Mesodermal cell (in vitro differentiated cells): ENCODE data around the gene VPS26A.

Experiments
- H3K27ac ChIP-seq: 2 replicates; pipeline ENCODE4 v1.7.0; 2013; ENCODE audit warnings: mild to moderate bottlenecking, low read depth, low read length, moderate library complexity; ENCODE audit not compliant: severe bottlenecking
- H3K36me3 ChIP-seq: 2 replicates; pipeline ENCODE4 v1.7.1; 2013; ENCODE audit warnings: mild to moderate bottlenecking, low read length, moderate library complexity; ENCODE audit not compliant: control insufficient read depth, insufficient read depth
- H3K4me1 ChIP-seq: one replicate; pipeline ENCODE4 v1.7.1; 2013; ENCODE audit warnings: mild to moderate bottlenecking, low read length; ENCODE audit not compliant: insufficient read depth, control insufficient read depth, poor library complexity, severe bottlenecking
- H3K4me3 ChIP-seq: 2 replicates; pipeline ENCODE4 v1.7.0; 2013; ENCODE audit warnings: low read length, control low read depth, mild to moderate bottlenecking; ENCODE audit not compliant: insufficient read depth, poor library complexity, severe bottlenecking; ENCODE audit errors: extremely low read depth
- H3K9me3 ChIP-seq: 2 replicates; pipeline ENCODE4 v1.7.1; 2013; ENCODE audit warnings: mild to moderate bottlenecking, low read length, moderate library complexity; ENCODE audit not compliant: control insufficient read depth
- WGBS, 2 experiments: methylation state at CpG; one replicate each; pipeline ENCODE4 v1.1.5; 2013; ENCODE audit warnings: missing lambda C conversion rate in 2 of 2; ENCODE audit not compliant: insufficient coverage in 2 of 2; 5-methylcytosine and 5-hydroxymethylcytosine counted together

The VPS26A gene

GRCh38 chr10:69089638-69090599, 34.1 kb upstream of the VPS26A start:
- no peaks in the 10 kb centered on the region for H3K4me1 ChIP-seq
- H3K36me3 ChIP-seq = no peaks in the 10 kb centered on the region
- WGBS, 2 experiments = 81 to 84% methylated on average over 8 to 15 of the region's 16 CpGs
- no peak overlapping the region for H3K4me3 ChIP-seq
- no peak overlapping the region for H3K27ac ChIP-seq
- H3K9me3 ChIP-seq = no peaks in the 10 kb centered on the region

- H3K4me3 ChIP-seq = no peak overlapping the region
- 83 to 86% methylated on average over 1 of the region's 1 CpG for WGBS, 2 experiments
- H3K4me1 ChIP-seq = no peaks in the 10 kb centered on the region
- H3K27ac ChIP-seq = no peak overlapping the region
- H3K36me3 ChIP-seq = no peaks in the 10 kb centered on the region
- no peaks in the 10 kb centered on the region for H3K9me3 ChIP-seq
Observed at GRCh38 chr10:69090685-69091084, 33.3 kb upstream of the VPS26A start.

GRCh38 chr10:69091143-69091651, 32.8 kb upstream of the VPS26A start:
- Histone ChIP-seq H3K4me3 (no peak overlapping the region), H3K36me3 (no peaks in the 10 kb centered on the region), H3K27ac (no peak overlapping the region), H3K9me3 (no peaks in the 10 kb centered on the region), H3K4me1 (no peaks in the 10 kb centered on the region)
- WGBS, 2 experiments = 88 to 93% methylated on average over 4 to 6 of the region's 8 CpGs

GRCh38 chr10:69092959-69093850, 30.8 kb upstream of the VPS26A start:
- Histone ChIP-seq H3K9me3 (no peaks in the 10 kb centered on the region), H3K4me3 (no peak overlapping the region), H3K4me1 (no peaks in the 10 kb centered on the region), H3K36me3 (no peaks in the 10 kb centered on the region), H3K27ac (no peak overlapping the region)
- 57 to 69% methylated on average over 16 of the region's 17 CpGs for WGBS, 2 experiments

- Histone ChIP-seq H3K36me3 (no peaks in the 10 kb centered on the region), H3K9me3 (no peaks in the 10 kb centered on the region), H3K4me1 (no peaks in the 10 kb centered on the region), H3K27ac (no peak overlapping the region), H3K4me3 (no peak overlapping the region)
- WGBS, 2 experiments = 100% methylated on average over 1 of the region's 1 CpG
Observed at GRCh38 chr10:69093933-69094332, 30.0 kb upstream of the VPS26A start.

GRCh38 chr10:69096045-69096444, 27.9 kb upstream of the VPS26A start:
- Histone ChIP-seq H3K4me1 (no peaks in the 10 kb centered on the region), H3K4me3 (no peak overlapping the region), H3K36me3 (no peaks in the 10 kb centered on the region), H3K9me3 (no peaks in the 10 kb centered on the region), H3K27ac (no peak overlapping the region)
- WGBS, 2 experiments = no CpG with 5 or more reads among the region's 2 CpGs

- H3K4me3 ChIP-seq = no peak overlapping the region
Observed at GRCh38 chr10:69097729-69098128, 26.2 kb upstream of the VPS26A start.

GRCh38 chr10:69100136-69100872, 23.7 kb upstream of the VPS26A start:
- Histone ChIP-seq H3K4me3 (no peak overlapping the region), H3K4me1 (no peaks in the 10 kb centered on the region), H3K27ac (no peak overlapping the region), H3K36me3 (no peaks in the 10 kb centered on the region), H3K9me3 (no peaks in the 10 kb centered on the region)
- WGBS, 2 experiments = 89 to 100% methylated on average over 1 to 3 of the region's 7 CpGs

More at GRCh38 chr10:69097729-69098128, 26.2 kb upstream of the VPS26A start:
- Histone ChIP-seq H3K9me3 (no peaks in the 10 kb centered on the region), H3K36me3 (no peaks in the 10 kb centered on the region), H3K27ac (no peak overlapping the region), H3K4me1 (no peaks in the 10 kb centered on the region)
- WGBS, 2 experiments = 73 to 92% methylated on average over 3 of the region's 4 CpGs

- Histone ChIP-seq H3K27ac (no peak overlapping the region), H3K36me3 (no peaks in the 10 kb centered on the region), H3K4me3 (no peak overlapping the region), H3K4me1 (no peaks in the 10 kb centered on the region), H3K9me3 (no peaks in the 10 kb centered on the region)
- WGBS, 2 experiments = 80 to 94% methylated on average over 4 to 5 of the region's 6 CpGs
Observed at GRCh38 chr10:69101451-69102095, 22.4 kb upstream of the VPS26A start.

GRCh38 chr10:69102440-69102839, 21.5 kb upstream of the VPS26A start:
- WGBS, 2 experiments = 73% methylated on average over 3 of the region's 3 CpGs; no CpG with 5 or more reads in 1 of the 2 experiments
- Histone ChIP-seq H3K9me3 (no peaks in the 10 kb centered on the region), H3K36me3 (no peaks in the 10 kb centered on the region), H3K4me3 (no peak overlapping the region), H3K27ac (no peak overlapping the region), H3K4me1 (no peaks in the 10 kb centered on the region)
